HG02840 (cell line): ENCODE results near the gene VPS11.
"Not testable (repeated sequence)": the region's sequence is repeated elsewhere in the genome, so short reads cannot be mapped to it uniquely, and the experiment has no call there.

Experiments used
- ATAC-seq: cut with Tn5 transposase; IDR thresholded peaks from one replicate; pipeline ENCODE4 v1.9.1; 2021; ENCODE audit warnings: mild to moderate bottlenecking, moderate library complexity, moderate number of reproducible peaks; ENCODE audit not compliant: unreplicated experiment, low FRiP score

VPS11 gene

DNA sequence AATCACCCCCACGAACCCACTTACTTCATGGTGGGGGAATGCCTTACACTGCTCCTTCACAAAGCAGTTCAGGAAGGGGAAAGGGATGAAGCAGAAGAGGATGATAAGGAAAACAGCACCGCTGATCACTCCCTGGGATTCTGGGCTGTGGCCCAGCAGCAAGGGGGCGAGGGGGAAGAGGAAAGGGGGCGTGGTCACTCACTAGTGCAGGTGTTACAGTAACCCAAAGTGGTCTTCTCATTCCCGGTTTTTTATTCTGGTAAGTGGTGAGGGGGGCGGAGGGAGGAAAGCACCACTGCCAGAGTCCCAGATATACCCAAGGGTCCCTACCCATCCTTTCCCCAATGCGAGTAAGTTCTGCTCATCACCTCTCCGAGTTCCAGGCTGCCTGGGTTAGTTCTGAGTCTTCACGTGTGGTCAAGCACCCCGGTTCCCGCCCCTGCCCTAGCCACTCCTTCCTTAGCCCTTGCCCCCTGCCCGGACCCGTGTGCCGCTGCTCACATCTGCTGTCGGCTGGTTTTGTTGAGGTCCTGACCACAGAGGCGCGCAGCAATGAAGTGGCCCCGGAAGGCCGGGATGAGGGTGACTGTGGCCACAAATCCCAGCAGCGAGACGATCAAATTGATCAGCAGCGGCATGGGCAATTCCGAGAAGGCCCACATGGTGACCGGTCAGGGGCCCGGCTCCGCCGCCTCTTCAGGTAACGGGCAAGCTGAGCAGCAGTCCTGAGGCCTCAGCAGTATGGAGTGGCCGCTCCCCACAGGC is 33.6 kb downstream of the VPS11 start:
- no peak for ATAC-seq

DNA sequence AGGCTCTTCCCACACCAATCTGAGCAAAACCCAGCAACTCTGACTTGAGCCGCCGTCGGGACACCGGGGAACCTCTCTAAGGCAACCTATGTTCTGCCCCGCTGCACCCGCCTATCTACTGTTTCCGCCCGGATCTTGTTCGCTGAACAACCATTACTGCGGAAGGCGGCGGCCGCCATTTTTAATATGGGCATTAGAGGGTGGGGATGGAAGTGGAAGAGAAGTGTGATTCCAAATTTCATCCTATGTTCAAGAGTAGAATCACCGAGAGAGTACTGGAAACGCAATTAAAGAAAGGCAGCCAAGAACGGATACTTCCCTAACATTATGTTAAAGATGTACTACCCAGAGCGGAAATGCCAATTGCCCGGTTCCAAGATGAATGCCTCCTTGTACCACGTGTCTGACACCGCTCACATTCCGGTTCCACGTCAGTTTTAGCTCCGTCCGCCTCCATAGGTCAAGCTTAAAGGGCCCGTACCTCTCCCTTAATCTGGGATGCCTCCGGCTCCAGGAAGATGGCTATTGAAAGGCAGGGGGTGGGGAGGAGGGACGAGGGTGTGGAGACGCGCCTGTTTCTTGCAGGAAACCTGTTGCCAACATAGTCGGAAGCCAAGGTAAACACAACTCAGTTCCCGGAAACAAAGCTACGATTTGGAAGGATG is 34.3 kb downstream of the VPS11 start, which contains the start of gene DPAGT1:
DPAGT1 (minus strand) TSS at position 95 of the 665 bp plus-strand sequence. CDS start 198 bp downstream, outside the sequence.
- peak; percentile 85 for ATAC-seq

DNA sequence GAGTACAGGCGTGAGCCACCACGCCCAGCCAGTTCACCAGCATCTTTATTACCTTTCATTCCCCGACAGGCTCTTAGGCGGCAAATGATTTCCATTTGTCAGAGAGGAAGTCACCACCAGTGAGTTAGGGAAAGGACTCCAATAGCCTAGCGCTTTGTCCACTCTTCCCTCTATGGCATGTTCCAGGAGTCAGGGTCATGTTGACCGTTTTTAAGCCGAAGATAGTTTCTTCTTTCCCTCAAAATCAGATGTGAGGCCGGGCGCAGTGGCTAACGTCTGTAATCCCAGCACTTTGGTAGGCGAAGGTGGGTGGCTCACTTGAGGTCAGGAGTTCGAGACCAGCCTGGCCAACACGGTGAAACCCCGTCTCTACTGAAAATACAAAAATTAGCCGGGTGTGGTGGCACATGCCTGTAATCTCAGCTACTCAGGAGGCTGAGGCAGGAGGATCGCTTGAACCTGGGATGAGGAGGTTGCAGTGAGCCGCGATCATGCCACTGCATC is 35.6 kb downstream of the VPS11 start:
- ATAC-seq: not testable (repeated sequence)

DNA sequence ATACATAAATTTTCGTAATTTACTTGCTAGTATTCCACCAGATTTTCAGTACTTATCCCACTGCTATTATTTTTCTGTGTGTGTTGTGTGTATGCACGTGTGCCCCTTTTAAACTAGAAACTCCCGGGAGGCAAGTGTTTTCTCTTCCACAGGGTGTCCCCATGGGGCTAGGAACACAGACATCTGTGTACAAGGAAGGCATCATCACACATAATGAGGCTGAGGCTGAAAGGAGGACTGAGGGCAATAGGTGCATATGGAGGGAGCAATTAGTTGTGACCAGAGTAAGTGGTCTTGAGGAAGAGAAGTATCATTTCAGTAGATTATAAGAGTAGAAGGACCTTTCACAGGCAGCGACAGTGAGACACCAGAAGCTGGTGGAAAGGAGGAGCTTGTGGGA is 36.2 kb downstream of the VPS11 start:
- no peak for ATAC-seq

DNA sequence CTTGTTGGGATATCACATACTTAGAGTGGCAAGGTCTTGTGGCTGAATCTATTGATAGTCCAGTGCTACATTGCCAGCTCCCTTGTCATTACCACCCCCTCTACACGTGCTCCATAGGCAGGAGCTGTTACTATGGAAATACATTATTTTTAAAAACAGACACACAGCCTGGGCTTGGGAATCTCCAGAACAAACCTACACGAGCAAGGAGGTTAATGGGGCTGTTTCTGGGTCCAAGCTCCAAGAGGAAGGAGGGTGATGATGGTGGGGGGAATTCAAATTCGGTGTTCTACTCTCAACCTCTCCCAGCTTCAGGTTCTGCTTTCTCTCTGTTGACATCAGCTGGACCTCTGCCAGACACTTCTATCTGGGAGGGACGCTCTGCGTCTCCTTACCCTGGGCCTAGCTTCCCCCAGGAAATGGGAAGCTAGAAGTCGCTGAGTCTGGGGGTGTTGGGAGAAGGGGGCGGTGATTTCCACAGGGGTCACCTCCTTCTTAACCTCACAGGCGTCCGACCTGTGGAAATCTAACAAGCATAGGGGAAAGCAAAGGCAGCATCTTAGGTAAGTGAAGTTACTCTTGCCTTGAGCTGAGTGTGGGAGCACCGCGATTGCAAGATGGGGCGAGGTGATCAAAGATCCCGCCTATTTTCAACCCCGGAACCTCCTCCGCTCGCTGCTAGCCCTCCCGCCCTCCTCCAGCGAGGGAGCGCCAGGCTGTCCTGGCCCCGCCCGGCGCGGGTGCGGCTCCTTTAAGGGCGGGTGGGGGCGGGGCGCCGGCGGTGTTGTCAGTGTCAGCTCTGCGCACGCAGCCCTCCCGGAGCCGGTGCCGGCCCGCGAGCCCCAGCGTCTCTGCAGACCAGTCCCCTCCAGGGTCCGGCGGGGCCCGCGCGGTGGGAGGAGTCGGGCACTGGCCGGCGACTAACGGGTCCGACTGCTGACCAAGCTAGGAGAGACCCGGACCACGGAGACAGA is 39.2 kb downstream of the VPS11 start, which contains the start of gene C2CD2L:
C2CD2L (plus strand) TSS at position 781 of the 974 bp plus-strand sequence. CDS start 398 bp downstream, outside the sequence.
- peak; percentile 67 for ATAC-seq

DNA sequence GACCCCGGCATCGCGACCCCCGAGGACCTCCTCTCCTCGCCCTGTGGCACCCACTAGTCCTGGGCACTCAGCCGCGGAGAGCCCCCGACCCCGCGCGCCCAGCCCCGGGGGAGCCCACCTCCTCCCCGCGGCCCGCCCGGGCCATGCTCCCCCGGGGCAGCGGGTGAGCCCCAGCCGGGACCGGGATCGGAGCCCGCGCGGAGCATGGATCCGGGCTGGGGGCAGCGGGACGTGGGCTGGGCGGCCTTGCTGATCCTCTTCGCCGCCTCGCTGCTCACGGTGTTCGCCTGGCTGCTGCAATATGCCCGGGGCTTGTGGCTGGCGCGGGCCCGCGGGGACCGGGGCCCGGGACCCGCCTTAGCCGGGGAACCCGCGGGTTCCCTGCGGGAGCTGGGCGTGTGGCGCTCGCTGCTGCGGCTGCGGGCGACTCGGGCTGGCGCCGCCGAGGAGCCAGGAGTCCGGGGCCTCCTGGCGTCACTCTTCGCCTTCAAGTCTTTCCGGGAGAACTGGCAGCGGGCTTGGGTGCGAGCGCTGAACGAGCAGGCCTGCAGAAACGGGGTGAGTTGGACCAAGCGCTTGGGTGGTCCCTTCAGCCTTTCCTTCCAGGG is 40.0 kb downstream of the VPS11 start:
- peak; percentile 16 for ATAC-seq

DNA sequence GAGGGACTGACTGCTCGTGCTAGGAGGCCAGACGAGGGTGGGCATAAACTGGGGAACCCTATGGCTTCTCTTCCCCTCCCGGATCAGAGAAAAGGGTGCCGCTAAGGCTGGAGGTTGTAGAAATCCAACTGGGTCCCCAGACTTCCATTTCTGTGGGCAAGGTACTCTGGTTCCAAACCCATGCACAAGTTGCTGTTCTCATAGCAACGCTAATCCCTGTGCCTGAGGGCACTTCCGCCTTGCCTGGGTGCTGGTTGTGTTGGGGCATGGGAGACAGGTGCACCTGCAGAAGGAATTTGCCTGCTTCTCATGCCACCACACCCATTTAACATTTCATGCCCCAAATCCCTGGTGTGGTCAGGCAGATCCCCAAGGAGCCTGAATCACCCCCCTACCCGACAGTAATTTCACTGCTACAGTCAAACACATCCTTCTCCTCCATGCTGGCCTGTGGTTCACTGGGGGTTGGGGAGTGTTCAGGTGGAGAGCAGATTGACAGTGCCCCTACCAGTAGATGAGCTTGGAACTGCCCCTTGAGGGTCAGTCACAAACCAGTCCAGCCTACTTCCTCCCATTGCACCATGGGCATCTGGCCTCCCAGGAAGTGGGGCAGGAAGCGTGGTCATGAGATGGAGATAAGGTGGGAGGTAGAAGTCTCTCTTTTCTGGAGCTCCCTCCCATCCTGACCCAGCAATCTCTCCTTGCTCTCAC is 40.7 kb downstream of the VPS11 start:
- ATAC-seq: no peak

DNA sequence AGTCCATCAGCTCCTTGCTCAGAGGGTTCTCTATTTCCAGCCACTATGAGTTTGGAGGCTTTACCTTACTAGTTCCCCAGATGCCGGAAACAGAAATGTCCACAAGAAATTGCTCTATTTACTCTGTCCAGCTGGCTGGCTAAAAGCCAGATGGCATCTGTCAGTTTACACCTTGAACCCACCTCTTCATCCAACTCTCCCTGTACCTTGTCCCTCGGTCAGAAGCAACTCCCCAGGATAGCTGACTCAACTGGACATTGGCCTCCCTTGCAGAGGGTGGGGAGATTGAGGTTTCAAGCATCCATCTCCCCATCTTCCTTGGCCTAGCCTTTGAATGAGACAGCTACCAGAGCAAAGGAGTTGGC is 41.2 kb downstream of the VPS11 start:
- no peak for ATAC-seq

DNA sequence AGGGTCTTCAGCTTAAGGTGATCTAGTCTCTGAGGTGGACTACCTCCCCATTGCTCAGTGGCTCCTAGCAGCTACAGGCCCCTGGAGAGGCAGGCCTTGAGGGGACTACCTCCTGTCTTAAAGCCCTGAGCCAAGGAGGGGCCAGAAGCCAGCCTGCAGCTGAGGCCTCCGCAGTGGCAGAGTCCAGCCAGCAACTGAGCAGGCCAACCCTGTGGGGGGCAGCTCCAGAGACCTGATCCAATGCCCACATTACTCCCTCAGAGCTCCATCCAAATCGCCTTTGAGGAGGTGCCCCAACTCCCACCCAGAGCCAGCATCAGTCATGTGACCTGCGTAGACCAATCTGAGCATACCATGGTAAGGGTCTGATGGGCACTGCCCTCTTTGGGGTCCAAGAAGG is 42.2 kb downstream of the VPS11 start:
- ATAC-seq: no peak

DNA sequence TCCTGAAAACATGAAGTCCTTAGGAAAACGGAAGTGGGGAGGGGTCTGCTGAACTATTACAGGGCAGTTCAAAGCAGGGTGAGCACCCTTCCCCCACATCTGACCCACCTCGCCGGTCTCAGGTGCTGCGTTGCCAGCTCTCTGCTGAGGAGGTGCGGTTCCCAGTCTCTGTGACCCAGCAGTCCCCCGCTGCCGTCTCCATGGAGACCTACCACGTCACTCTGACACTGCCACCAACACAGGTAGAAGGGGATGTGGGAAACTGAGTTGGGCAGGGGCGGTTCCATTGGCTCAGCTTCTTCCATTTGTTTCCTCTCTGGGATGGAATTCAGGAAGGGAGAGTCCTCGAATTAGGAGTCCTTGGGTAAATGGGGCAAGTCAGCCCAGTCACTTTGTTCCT is 42.8 kb downstream of the VPS11 start:
- ATAC-seq: no peak

DNA sequence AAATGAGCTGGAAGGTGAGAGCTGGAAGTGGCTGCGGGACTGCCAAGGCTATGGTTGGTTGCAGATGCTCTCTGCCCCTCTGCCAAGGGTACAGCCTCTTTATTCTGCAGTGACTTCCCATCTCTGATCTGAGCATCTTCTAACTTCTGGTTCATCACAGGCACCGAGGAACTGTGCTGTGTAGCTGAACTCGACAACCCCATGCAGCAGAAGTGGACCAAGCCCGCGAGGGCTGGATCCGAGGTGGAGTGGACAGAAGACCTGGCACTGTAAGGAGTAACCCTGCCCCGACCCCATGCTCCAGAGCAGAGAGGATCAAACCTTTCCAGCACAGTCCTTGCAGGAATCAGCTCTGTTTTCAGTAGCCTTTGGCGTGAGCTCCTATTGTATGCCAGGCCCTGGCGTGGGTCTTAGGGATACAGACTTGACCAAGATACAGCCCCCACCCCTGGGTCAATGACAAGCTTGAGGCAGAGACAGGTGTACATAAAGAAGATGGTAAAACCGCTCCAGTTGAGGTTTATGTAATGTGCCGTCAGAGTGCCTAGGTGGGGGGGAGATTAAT is 43.8 kb downstream of the VPS11 start:
- ATAC-seq: no peak

DNA sequence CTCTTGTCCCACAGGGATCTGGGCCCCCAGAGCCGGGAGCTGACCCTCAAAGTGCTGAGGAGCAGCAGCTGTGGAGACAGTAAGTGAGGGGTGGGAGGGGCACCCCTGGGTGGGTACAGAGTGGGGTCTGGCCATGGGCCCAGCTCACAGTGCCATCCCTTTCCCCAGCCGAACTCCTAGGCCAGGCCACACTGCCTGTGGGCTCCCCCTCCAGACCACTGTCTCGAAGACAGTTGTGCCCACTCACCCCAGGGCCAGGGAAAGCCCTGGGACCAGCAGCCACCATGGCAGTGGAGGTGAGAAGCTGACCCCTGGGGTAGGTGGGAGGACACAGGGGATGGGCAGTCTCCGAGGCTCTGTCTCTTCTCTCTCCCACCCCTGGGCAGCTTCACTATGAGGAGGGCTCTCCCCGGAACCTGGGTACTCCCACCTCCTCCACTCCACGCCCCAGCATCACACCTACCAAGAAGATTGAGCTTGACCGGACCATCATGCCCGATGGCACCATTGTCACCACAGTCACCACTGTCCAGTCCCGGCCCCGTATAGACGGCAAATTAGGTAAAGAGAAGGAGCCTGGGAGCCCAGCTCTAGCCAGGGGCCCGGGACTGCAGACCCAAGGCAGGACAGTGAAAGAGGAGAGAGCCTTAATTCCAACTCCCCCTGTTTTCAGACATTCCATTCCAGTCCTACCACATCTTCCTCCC is 44.8 kb downstream of the VPS11 start:
- ATAC-seq: no peak

DNA sequence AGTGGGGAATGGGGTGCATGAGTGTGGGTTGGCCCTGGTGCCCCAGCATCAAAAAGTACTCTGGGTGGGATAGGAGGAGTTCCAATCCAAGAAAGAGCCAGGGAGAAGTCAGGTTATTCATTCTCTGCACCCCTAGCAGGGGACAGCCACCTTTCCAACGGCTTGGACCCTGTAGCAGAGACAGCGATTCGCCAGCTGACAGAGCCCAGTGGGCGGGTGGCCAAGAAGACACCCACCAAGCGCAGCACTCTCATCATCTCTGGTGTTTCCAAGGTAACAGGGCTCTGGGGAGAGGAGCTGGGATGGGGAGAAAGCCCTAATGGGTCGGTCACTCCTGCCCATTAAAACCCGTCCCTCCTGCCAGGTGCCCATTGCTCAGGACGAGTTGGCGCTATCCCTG is 46.1 kb downstream of the VPS11 start:
- ATAC-seq: no peak

DNA sequence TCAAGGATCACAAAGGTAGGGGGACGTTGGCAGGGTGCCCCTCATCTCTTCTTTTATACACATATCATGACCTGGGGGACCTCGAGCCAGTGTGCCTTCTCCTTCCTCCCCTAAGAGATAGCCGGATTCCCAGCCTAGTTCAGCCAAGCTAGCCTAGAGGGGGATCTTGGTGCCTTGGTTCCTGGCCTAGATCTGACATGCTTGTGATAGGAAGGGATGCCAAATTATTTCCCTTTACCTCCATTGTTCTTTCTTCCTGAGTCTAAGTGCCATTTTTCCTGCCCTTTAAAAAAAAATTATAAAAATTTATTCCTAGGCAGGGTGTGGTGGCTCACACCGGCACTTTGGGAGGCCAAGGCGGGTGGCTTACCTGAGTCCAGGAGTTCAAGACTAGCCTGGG is 46.7 kb downstream of the VPS11 start:
- ATAC-seq: no peak

DNA sequence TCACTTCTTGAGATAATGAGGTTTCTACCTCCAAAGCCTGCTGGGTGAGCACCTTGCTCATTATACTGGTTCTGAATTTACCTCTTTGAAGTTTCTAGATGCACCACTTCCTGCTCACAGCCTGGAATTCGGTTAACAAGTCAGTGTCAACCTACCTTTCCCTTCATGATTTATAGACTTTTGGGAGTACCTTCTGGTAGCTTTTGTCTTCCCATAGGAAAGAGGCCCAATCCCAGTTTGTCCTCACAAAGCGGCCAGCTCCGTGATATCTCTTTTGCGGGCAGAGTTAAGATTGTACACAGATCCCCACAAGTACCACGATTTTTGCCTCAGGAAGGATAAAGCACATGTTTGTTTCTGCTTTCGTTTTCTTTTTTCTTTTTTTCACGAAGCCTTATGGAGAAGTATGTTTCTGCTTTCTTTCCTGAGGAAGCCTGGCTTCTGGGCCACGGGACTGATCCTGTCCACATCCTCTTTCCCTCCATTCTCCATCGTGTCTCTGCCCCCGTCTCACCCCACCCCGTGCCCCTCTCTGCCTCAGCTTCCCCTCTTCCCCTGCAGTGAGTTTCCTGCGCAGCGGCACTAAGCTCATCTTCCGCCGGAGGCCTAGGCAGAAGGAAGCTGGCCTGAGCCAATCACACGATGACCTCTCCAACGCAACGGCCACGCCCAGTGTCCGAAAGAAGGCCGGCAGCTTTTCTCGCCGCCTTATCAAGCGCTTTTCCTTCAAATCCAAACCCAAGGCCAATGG is 48.0 kb downstream of the VPS11 start:
- no peak for ATAC-seq

DNA sequence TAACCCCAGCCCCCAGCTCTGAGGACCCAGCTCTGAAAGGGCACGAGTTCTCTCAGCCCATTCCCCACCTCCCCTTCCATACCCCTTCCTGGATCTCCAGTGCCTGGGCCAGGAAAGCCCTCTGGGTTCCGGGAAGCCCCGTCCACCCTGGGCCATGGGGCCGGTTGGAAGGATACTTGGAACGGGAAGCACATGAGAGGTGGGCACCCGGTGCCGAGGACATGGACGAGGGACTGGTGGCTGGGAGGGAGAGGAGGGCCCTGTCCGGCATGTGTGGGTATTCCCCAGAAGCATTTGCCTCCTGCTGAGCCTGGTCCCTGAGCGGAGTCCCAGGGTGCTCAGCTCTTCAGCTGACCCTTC is 48.6 kb downstream of the VPS11 start:
- ATAC-seq: no peak

DNA sequence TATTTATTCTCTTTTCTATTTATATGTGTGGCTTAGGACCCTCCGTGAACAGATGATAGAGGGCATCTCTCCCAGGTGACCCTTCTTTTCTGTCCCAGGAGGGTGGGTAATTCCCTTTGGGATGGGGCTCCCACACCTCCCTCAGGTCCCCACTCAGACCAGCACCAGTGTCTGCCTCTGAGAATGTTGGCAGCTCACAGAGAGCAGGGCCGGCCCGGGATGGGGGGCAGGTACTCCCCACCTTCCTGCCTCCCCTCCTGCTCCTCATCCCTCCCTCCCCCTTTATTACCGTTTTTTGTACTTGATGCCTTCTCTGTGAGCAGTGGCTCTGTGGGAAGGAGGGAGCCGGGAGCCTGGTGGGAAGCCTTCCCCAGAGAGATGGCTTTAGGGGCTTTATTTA is 49.0 kb downstream of the VPS11 start:
- ATAC-seq: no peak
